ENCODE measurements around the gene RAB34. TPM values are rescaled to one million over a fixed set of nuclear protein-coding genes. Genes with fewer than 3 reads are reported as not detected.

RAB34 gene
- total RNA-seq, 1 donor from 2014 or later: 150 TPM

- TF ChIP-seq, protein P1, sequence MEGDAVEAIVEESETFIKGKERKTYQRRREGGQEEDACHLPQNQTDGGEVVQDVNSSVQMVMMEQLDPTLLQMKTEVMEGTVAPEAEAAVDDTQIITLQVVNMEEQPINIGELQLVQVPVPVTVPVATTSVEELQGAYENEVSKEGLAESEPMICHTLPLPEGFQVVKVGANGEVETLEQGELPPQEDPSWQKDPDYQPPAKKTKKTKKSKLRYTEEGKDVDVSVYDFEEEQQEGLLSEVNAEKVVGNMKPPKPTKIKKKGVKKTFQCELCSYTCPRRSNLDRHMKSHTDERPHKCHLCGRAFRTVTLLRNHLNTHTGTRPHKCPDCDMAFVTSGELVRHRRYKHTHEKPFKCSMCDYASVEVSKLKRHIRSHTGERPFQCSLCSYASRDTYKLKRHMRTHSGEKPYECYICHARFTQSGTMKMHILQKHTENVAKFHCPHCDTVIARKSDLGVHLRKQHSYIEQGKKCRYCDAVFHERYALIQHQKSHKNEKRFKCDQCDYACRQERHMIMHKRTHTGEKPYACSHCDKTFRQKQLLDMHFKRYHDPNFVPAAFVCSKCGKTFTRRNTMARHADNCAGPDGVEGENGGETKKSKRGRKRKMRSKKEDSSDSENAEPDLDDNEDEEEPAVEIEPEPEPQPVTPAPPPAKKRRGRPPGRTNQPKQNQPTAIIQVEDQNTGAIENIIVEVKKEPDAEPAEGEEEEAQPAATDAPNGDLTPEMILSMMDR (IDR thresholded peaks at IDR 0.05; ENCODE audit: insufficient read depth, low read depth, low read length): no peak
- TF ChIP-seq EZH2 (IDR thresholded peaks at IDR 0.05; ENCODE audit: insufficient read depth, low read length): no peak
- H3K4me3 Mint-ChIP-seq (ENCODE audit: unreplicated experiment): peak overlapping the region; percentile 40
- Histone ChIP-seq H3K27ac (ENCODE audit: low read depth, low read length) (no peak overlapping the region), H2AFZ (ENCODE audit: low read depth, low read length) (no peak overlapping the region), H3K36me3 (ENCODE audit: insufficient read depth, low read length) (peaks cover 2% of the 10 kb centered on the region), H3K27me3 (ENCODE audit: insufficient read depth, low read length) (no peaks in the 10 kb centered on the region), H3K9me3 (ENCODE audit: insufficient read depth, low read depth, low read length) (no peaks in the 10 kb centered on the region), H3K4me1 (ENCODE audit: insufficient read depth, low read length) (no peaks in the 10 kb centered on the region), H3K9ac (ENCODE audit: low read length) (peak overlapping the region; percentile 3), H4K20me1 (ENCODE audit: insufficient read depth, low read length) (peaks cover 73% of the 10 kb centered on the region), H3K79me2 (ENCODE audit: insufficient read depth, low read length) (peaks cover 6% of the 10 kb centered on the region), H3K4me3 (ENCODE audit: insufficient read depth, low read depth, low read length) (no peak overlapping the region), H3K4me2 (ENCODE audit: low read length) (peak overlapping the region; percentile 4)
- no peaks in the 10 kb centered on the region for H3K27me3 Mint-ChIP-seq (ENCODE audit: low read depth, unreplicated experiment)
- H3K9me3 Mint-ChIP-seq (ENCODE audit: unreplicated experiment): no peaks in the 10 kb centered on the region
- peaks cover 15% of the 10 kb centered on the region for H3K36me3 Mint-ChIP-seq (ENCODE audit: low read depth, unreplicated experiment)
- peak overlapping the region; percentile 26 for H3K27ac Mint-ChIP-seq (ENCODE audit: unreplicated experiment)
- DNase-seq (ENCODE audit: low read depth): peak; percentile 51
- no peak for FAIRE-seq
- H3K4me1 Mint-ChIP-seq (ENCODE audit: low read depth, unreplicated experiment): peaks cover 13% of the 10 kb centered on the region
Observed at GRCh38 chr17:28760601-28761562, 43.2 kb upstream of the RAB34 start.

GRCh38 chr17:28759256-28759865 is 41.7 kb upstream of the RAB34 start:
- H3K27ac ChIP-seq (ENCODE audit: low read depth, low read length): no peak overlapping the region
- H3K9ac ChIP-seq (ENCODE audit: low read length): no peak overlapping the region
- no peaks in the 10 kb centered on the region for H3K27me3 Mint-ChIP-seq (ENCODE audit: low read depth, unreplicated experiment)
- no peaks in the 10 kb centered on the region for H3K9me3 Mint-ChIP-seq (ENCODE audit: unreplicated experiment)
- no peak overlapping the region for H3K4me3 ChIP-seq (ENCODE audit: insufficient read depth, low read depth, low read length)
- H3K79me2 ChIP-seq (ENCODE audit: insufficient read depth, low read length): peaks cover 6% of the 10 kb centered on the region
- no peak overlapping the region for H2AFZ ChIP-seq (ENCODE audit: low read depth, low read length)
- H3K36me3 ChIP-seq (ENCODE audit: insufficient read depth, low read length): peaks cover 2% of the 10 kb centered on the region
- H3K9me3 ChIP-seq (ENCODE audit: insufficient read depth, low read depth, low read length): no peaks in the 10 kb centered on the region
- peaks cover 15% of the 10 kb centered on the region for H3K36me3 Mint-ChIP-seq (ENCODE audit: low read depth, unreplicated experiment)
- no peaks in the 10 kb centered on the region for H3K4me1 ChIP-seq (ENCODE audit: insufficient read depth, low read length)
- H3K27me3 ChIP-seq (ENCODE audit: insufficient read depth, low read length): no peaks in the 10 kb centered on the region
- DNase-seq (ENCODE audit: low read depth): no peak
- H3K4me1 Mint-ChIP-seq (ENCODE audit: low read depth, unreplicated experiment): peaks cover 17% of the 10 kb centered on the region
- peak overlapping the region; percentile 38 for H3K27ac Mint-ChIP-seq (ENCODE audit: unreplicated experiment)
- H3K4me2 ChIP-seq (ENCODE audit: low read length): no peak overlapping the region
- peaks cover 74% of the 10 kb centered on the region for H4K20me1 ChIP-seq (ENCODE audit: insufficient read depth, low read length)
- TF ChIP-seq, protein P1 (IDR thresholded peaks at IDR 0.05; ENCODE audit: insufficient read depth, low read depth, low read length): no peak
- TF ChIP-seq EZH2 (IDR thresholded peaks at IDR 0.05; ENCODE audit: insufficient read depth, low read length): no peak
- no peak for FAIRE-seq
- H3K4me3 Mint-ChIP-seq (ENCODE audit: unreplicated experiment): no peak overlapping the region
